ENCODE measurements around the gene HOXA11. TPM values are rescaled to one million over a fixed set of nuclear protein-coding genes. Genes with fewer than 3 reads are reported as not detected.

HOXA11 gene
- total RNA-seq, 1 experiment from 2014 or later, result 0.84 TPM

- Mint-ChIP-seq H3K4me1 (ENCODE audit: insufficient read depth, unreplicated experiment) (peaks cover 6% of the 10 kb centered on the region), H3K27me3 (ENCODE audit: insufficient read depth, unreplicated experiment) (no peaks in the 10 kb centered on the region), H3K27ac (ENCODE audit: low read depth, unreplicated experiment) (peak overlapping the region; percentile 76), H3K9me3 (ENCODE audit: unreplicated experiment) (no peaks in the 10 kb centered on the region), H3K36me3 (ENCODE audit: insufficient read depth, unreplicated experiment) (peaks cover 15% of the 10 kb centered on the region), H3K4me3 (ENCODE audit: unreplicated experiment) (peak overlapping the region; percentile 84)
- no TSS peak for BruUV-seq (replicated peaks)
- intact Hi-C loops (cut with micrococcal nuclease), result no loop called here
- ChIA-PET POLR2A (interaction anchor here (0.6 to 5.1 kb wide), 23 partner anchors 9 to 964 kb away, joined by 3 to 65 read pairs (median 4); partner anchors contain the start of genes CBX3, HNRNPA2B1, HOXA1 and HOXA4), CTCF (interaction anchor here (0.6 to 3.5 kb wide), 22 partner anchors 9 to 1268 kb away, joined by 3 to 57 read pairs (median 6); partner anchors contain the start of genes HOXA3, HOXA5 and HOXA6)
- TF ChIP-seq CTCF (IDR thresholded peaks at IDR 0.05; ENCODE audit: unreplicated experiment), result no peak
- peak; percentile 31 for DNase-seq (ENCODE audit: unreplicated experiment)
These were observed 22.3 kb downstream of the HOXA11 start for GRCh38 chr7:27162561-27163287.

- Mint-ChIP-seq H3K4me1 (ENCODE audit: insufficient read depth, unreplicated experiment) (peaks cover 6% of the 10 kb centered on the region), H3K9me3 (ENCODE audit: unreplicated experiment) (no peaks in the 10 kb centered on the region), H3K36me3 (ENCODE audit: insufficient read depth, unreplicated experiment) (peaks cover 15% of the 10 kb centered on the region), H3K27me3 (ENCODE audit: insufficient read depth, unreplicated experiment) (no peaks in the 10 kb centered on the region), H3K4me3 (ENCODE audit: unreplicated experiment) (peak overlapping the region; percentile 84), H3K27ac (ENCODE audit: low read depth, unreplicated experiment) (peak overlapping the region; percentile 76)
- ChIA-PET CTCF (interaction anchor here (0.5 to 3.5 kb wide), 29 partner anchors 10 to 1267 kb away, joined by 3 to 57 read pairs (median 5); partner anchors contain the start of genes HOXA3, HOXA4, HOXA5 and HOXA6), POLR2A (interaction anchor here (0.6 to 5.1 kb wide), 22 partner anchors 10 to 963 kb away, joined by 3 to 65 read pairs (median 6); partner anchors contain the start of genes CBX3, HNRNPA2B1, HOXA1 and HOXA4)
- no peak for TF ChIP-seq CTCF (IDR thresholded peaks at IDR 0.05; ENCODE audit: unreplicated experiment)
- DNase-seq (ENCODE audit: unreplicated experiment), result peak; percentile 39
- no TSS peak for BruUV-seq (replicated peaks)
- intact Hi-C loops (cut with micrococcal nuclease), result loop anchor here (1.0 kb wide), 4 partner anchors 12 to 793 kb away; no protein-coding TSS in a partner anchor
These were observed 23.1 kb downstream of the HOXA11 start for GRCh38 chr7:27161721-27162560.

- Mint-ChIP-seq H3K9me3 (ENCODE audit: unreplicated experiment) (no peaks in the 10 kb centered on the region), H3K4me3 (ENCODE audit: unreplicated experiment) (peak overlapping the region; percentile 84), H3K4me1 (ENCODE audit: insufficient read depth, unreplicated experiment) (peaks cover 6% of the 10 kb centered on the region), H3K27ac (ENCODE audit: low read depth, unreplicated experiment) (no peak overlapping the region), H3K36me3 (ENCODE audit: insufficient read depth, unreplicated experiment) (peaks cover 15% of the 10 kb centered on the region), H3K27me3 (ENCODE audit: insufficient read depth, unreplicated experiment) (no peaks in the 10 kb centered on the region)
- ChIA-PET POLR2A (interaction anchor here (0.6 to 5.1 kb wide), 18 partner anchors 10 to 1210 kb away, joined by 3 to 65 read pairs (median 6); partner anchors contain the start of genes HOXA5 and HOXA6), CTCF (interaction anchor here (0.5 to 3.5 kb wide), 30 partner anchors 11 to 1356 kb away, joined by 3 to 57 read pairs (median 4); partner anchors contain the start of genes HOXA3, HOXA4 and HOXA6)
- no peak for TF ChIP-seq CTCF (IDR thresholded peaks at IDR 0.05; ENCODE audit: unreplicated experiment)
- no peak for DNase-seq (ENCODE audit: unreplicated experiment)
- BruUV-seq (replicated peaks), result no TSS peak
- intact Hi-C loops (cut with micrococcal nuclease), result loop anchor here (1.0 kb wide), 4 partner anchors 11 to 792 kb away; no protein-coding TSS in a partner anchor
These were observed 23.8 kb downstream of the HOXA11 start for GRCh38 chr7:27161214-27161720.
